NT2/D1 (cell line): ENCODE data around the gene TNXB.
A peak's percentile ranks its signal among the peaks of the same experiment; 100 is the strongest.
"Not testable (repeated sequence)": the region's sequence is repeated elsewhere in the genome, so short reads cannot be mapped to it uniquely, and the experiment has no call there.

Experiments
- DNase-seq: peaks from one replicate; pipeline ENCODE4 v3.0.0-alpha.2; 2011; ENCODE audit warnings: low read depth, low spot score
- H3K27me3 ChIP-seq: 2 replicates; pipeline ENCODE4 v1.6.0; 2011; ENCODE audit warnings: mild to moderate bottlenecking; ENCODE audit not compliant: insufficient read length, insufficient read depth
- H3K36me3 ChIP-seq: 2 replicates; pipeline ENCODE4 v1.6.1; 2011; ENCODE audit warnings: mild to moderate bottlenecking, low read length, mixed read lengths; ENCODE audit not compliant: insufficient read depth, insufficient read length
- H3K4me1 ChIP-seq: 2 replicates; pipeline ENCODE4 v1.5.1; 2011; ENCODE audit not compliant: insufficient read depth, insufficient read length
- H3K4me3 ChIP-seq: 2 replicates; pipeline ENCODE4 v1.5.1; 2011; ENCODE audit warnings: low read depth; ENCODE audit not compliant: insufficient read length
- H3K9ac ChIP-seq: 2 replicates; pipeline ENCODE4 v1.6.0; 2011; ENCODE audit warnings: low read depth; ENCODE audit not compliant: insufficient read length
- H3K9me3 ChIP-seq: 2 replicates; pipeline ENCODE4 v1.5.1; 2011; ENCODE audit warnings: mild to moderate bottlenecking, low read length; ENCODE audit not compliant: insufficient read depth
- SUZ12 ChIP-seq: IDR thresholded peaks from 2 replicates; pipeline ENCODE4 v1.6.1; 2011; ENCODE audit not compliant: insufficient read length, insufficient read depth; ENCODE audit errors: extremely low read depth
- YY1 ChIP-seq: IDR thresholded peaks from 2 replicates; pipeline ENCODE4 v1.6.1; 2011; ENCODE audit not compliant: insufficient read length, insufficient read depth
- ZNF274 ChIP-seq: IDR thresholded peaks from 2 replicates; pipeline ENCODE4 v1.6.1; 2011; ENCODE audit warnings: mild to moderate bottlenecking, low read depth, low read length

TNXB gene

DNA sequence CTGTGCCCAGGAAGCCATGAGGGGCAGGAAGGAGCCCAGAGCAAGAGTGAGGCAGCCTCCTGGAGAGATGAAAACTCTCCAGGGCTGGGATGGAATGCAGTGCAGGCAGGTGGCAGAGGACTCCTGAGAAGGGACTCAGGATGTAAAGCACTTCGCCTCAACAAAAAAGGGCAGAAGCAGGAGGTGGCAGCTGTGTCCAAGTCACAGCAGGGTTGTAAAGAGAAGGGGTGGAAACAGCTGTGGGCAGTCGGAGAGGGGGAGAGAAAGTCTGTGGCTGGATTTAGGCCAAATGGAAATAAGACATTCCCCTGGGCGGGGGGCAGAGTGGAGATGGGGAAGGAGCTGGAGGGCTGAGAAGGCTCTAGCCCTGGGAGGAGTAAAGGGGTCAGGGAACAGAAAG, 36.0 kb downstream of the TNXB start:
- no peaks in the 10 kb centered on the region for H3K9me3 ChIP-seq
- H3K4me3 ChIP-seq: no peak overlapping the region
- H3K4me1 ChIP-seq: peaks cover 12% of the 10 kb centered on the region
- TF ChIP-seq ZNF274 (no peak), YY1 (no peak), SUZ12 (no peak)
- no peaks in the 10 kb centered on the region for H3K27me3 ChIP-seq
- no peaks in the 10 kb centered on the region for H3K36me3 ChIP-seq
- DNase-seq: no peak
- H3K9ac ChIP-seq: no peak overlapping the region

DNA sequence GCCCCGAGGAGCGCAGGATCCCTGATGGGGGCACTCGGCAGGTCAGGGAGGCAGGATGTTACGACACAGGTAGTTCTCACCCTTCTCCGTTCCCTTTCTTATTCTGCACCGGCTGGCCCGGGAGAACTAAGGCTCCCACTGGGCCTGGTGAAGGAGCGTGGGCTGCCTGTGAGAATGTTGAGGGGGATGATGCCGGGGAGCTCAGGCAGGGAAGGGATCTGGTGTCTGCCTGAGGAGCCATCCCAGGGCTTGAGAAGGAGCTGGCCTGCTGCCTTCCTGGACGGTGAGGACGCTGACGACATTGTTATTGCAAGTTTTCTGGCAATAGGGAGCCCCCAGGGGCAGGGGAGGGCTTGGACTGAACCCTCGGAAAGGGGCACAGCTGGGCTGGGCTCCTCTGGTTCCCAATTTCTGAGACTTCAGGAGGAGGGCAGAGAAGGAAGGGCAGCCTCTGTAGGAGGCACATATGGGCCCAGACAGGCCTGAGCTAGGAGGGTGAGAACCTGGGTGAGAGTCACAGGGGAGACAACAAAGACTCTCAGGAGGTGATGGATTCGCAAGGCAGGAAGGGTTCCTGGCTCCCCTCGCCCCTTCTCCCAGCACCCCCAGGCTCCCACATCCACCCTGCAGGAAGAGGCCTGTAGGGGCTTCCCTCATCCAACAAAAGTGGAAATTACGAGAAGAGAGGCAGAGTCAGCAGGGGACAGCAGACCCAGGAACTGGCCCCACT, 38.2 kb downstream of the TNXB start:
- no peak for DNase-seq
- Histone ChIP-seq H3K36me3 (no peaks in the 10 kb centered on the region), H3K9me3 (no peaks in the 10 kb centered on the region), H3K4me3 (no peak overlapping the region), H3K9ac (peak overlapping the region; percentile 3), H3K27me3 (no peaks in the 10 kb centered on the region), H3K4me1 (peaks cover 12% of the 10 kb centered on the region)
- TF ChIP-seq ZNF274: no peak
- TF ChIP-seq SUZ12: no peak
- no peak for TF ChIP-seq YY1

DNA sequence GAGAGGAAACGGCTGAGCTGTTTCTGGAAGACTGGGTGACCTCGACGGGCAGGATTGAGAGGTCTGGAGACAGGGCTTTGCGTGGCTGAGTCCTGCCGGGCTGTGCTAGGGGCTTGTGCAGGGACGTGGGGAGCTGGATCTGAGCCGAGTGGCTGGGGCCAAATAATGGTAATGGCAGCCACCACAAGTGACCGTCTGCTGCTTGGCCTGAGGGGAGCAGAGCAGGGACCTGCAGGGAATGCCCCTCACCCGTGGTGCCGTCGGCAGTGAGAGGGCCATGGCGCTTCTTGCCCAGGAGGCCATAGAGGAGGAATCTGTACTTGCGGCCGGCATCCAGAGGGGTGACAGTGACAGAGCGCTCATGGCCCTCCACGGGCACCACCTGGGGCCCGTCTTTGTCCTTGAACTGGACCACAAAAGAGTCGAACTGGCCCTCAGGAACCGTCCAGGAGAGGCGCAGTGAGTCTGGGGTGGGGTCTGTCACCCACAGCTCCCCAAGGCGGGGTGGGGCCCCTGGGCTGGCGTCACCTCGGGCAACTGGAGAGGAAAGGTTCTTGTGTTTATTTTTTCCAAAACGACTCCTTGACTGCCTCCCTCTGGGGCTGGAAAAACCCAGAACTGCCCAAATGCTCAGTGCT, 39.1 kb downstream of the TNXB start:
- no peak overlapping the region for H3K9ac ChIP-seq
- no peak for TF ChIP-seq SUZ12
- no peak for TF ChIP-seq YY1
- no peak for TF ChIP-seq ZNF274
- no peaks in the 10 kb centered on the region for H3K9me3 ChIP-seq
- H3K27me3 ChIP-seq: no peaks in the 10 kb centered on the region
- no peak overlapping the region for H3K4me3 ChIP-seq
- peaks cover 9% of the 10 kb centered on the region for H3K4me1 ChIP-seq
- no peaks in the 10 kb centered on the region for H3K36me3 ChIP-seq
- no peak for DNase-seq

DNA sequence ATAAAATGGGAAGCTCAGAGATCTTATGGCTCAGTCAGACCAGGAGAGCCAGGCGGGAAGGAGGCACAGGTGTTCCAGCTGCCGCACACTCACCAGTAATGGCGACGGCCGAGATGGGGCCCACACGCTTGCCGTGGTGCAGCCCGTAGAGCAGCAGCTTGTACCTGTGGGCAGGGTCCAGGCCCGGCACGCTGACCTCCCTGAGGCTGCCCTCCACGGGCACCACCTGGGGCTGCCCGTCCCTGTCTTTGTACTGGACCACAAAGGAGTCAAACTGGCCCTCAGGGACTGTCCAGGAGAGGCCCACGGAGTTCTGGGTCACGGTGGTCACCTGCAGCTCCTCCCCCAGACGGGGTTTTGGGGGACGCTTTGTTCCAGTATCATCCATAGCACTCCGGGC, 39.7 kb downstream of the TNXB start:
- Histone ChIP-seq H3K4me1 (peaks cover 9% of the 10 kb centered on the region), H3K4me3 (no peak overlapping the region), H3K36me3 (no peaks in the 10 kb centered on the region), H3K27me3 (no peaks in the 10 kb centered on the region), H3K9me3 (no peaks in the 10 kb centered on the region), H3K9ac (no peak overlapping the region)
- no peak for DNase-seq
- no peak for TF ChIP-seq YY1
- no peak for TF ChIP-seq ZNF274
- TF ChIP-seq SUZ12: no peak

DNA sequence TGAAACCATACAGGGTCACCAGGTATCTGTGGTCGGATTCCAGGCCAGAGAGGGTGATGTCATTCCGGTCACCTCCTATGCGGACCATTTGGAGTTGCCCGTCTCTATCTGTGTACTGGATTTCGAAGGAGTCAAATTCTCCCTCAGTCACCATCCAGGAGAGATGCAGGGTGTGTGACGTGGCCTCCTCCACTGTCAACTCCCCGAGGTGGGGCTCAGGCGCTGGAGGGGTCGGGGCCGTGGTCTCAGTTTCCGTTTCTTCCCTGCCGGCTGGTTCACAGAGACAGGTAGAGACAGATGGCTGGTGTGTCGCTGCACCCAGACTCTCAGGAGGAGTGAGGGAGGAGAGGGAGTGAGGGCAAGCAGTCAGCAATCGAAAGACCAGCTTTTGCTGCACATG, 40.3 kb downstream of the TNXB start:
- Histone ChIP-seq H3K9ac (no peak overlapping the region), H3K9me3 (no peaks in the 10 kb centered on the region), H3K4me3 (no peak overlapping the region), H3K27me3 (no peaks in the 10 kb centered on the region), H3K36me3 (no peaks in the 10 kb centered on the region), H3K4me1 (peaks cover 9% of the 10 kb centered on the region)
- TF ChIP-seq SUZ12: no peak
- DNase-seq: no peak

DNA sequence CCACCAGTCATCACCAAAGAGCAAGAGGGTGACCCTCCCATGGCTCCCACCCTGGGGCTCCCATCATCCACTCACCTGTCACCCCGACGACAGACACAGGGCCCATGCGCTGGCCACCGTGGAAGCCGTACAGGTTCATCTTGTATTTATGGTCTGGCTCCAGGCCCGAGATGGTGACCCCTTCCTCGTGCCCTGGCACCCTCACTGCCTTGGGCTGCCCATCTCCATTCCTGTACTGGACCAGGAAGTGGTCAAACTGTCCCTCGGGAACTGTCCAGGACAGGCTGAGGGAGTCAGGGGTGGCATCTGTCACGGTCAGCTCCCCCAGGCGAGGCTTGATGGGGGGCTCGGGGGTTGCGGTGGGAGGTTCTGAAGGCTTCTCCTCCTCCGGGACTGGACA, 40.8 kb downstream of the TNXB start:
- not testable (repeated sequence) for H3K27me3 ChIP-seq, H3K36me3 ChIP-seq

DNA sequence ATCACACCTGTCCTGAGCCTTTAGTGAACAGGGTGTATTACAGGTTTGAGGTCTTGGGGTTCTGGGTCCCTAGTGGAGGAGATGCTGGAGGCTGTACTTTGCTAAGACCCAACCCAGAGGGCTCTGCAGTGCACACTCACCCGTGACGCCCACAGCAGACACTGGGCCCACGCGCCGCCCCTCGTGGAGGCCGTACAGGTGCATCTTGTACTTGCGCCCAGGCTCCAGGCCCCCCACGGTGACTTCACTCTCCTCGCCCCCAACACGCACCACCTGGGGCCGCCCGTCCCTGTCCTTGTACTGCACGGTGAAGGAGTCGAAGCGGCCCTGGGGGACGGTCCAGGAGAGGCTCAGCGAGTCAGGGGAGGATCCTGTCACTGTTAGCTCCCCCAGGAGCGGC, 41.6 kb downstream of the TNXB start:
- not testable (repeated sequence) for H3K9ac ChIP-seq, H3K36me3 ChIP-seq, H3K4me3 ChIP-seq, H3K9me3 ChIP-seq, H3K27me3 ChIP-seq, H3K4me1 ChIP-seq, DNase-seq

More for the DNA sequence above, 40.8 kb downstream of the TNXB start:
- H3K9me3 ChIP-seq, DNase-seq, H3K4me1 ChIP-seq, H3K9ac ChIP-seq, H3K4me3 ChIP-seq: not testable (repeated sequence)

DNA sequence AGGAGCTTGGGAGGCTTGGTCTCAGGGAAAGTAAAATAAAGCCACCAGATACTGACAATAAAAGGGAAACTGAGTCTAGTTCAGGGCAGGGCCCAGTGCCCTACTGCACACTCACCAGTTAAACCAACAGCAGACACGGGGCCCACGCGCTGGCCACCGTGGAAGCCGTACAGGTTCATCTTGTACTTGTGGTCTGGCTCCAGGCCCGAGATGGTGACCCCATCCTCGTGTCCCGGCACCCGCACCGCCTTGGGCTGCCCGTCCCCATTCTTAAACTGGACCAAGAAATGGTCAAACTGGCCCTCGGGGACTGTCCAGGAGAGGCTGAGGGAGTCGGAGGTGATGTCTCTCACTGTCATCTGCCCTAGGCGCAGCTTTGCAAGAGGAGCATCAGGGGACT, 44.4 kb downstream of the TNXB start:
- Histone ChIP-seq H3K36me3 (no peaks in the 10 kb centered on the region), H3K4me3 (no peak overlapping the region), H3K9ac (no peak overlapping the region), H3K4me1 (no peaks in the 10 kb centered on the region), H3K27me3 (no peaks in the 10 kb centered on the region), H3K9me3 (no peaks in the 10 kb centered on the region)
- TF ChIP-seq SUZ12: no peak
- TF ChIP-seq YY1: no peak
- no peak for TF ChIP-seq ZNF274
- DNase-seq: no peak
